GM23338 (cell line): Measurements from ENCODE around the gene GPANK1. TPM values are rescaled to one million over a fixed set of nuclear protein-coding genes. Genes with fewer than 3 reads are reported as not detected.

Source experiments
- ATAC-seq: fragments of 200-7000 bp; cut with Tn5 transposase; 3 replicates; pipeline ENCODE4 v1.9.1; 2020
- DNase-seq: peaks from one replicate; pipeline ENCODE4 v3.0.0-alpha.2; 2015; ENCODE audit warnings: low spot score
- H2AFZ ChIP-seq: fragments of 200-600 bp; sonication (generic); 2 replicates; pipeline ENCODE4 v1.8.0; 2016; ENCODE audit warnings: antibody characterized with exemption, mild to moderate bottlenecking, moderate library complexity
- H3F3A ChIP-seq: fragments of 200-600 bp; sonication (generic); replicated peaks from 2 replicates; pipeline ENCODE4 v1.8.0; 2017; ENCODE audit warnings: antibody characterized with exemption, mixed run types, low read depth
- H3K27ac ChIP-seq: fragments of 200-600 bp; sonication (generic); 2 replicates; pipeline ENCODE4 v1.6.1; 2016; ENCODE audit warnings: low read depth
- H3K27me3 ChIP-seq: fragments of 200-600 bp; sonication (generic); 2 replicates; pipeline ENCODE4 v1.8.0; 2016; ENCODE audit warnings: mild to moderate bottlenecking, mixed run types, moderate library complexity; ENCODE audit not compliant: insufficient read depth
- H3K36me3 ChIP-seq: fragments of 200-600 bp; sonication (generic); 2 replicates; pipeline ENCODE4 v1.8.0; 2016; ENCODE audit warnings: mild to moderate bottlenecking; ENCODE audit not compliant: insufficient read depth
- H3K4me1 ChIP-seq: fragments of 200-600 bp; sonication (generic); 2 replicates; pipeline ENCODE4 v1.8.0; 2016; ENCODE audit warnings: mild to moderate bottlenecking, moderate library complexity; ENCODE audit not compliant: insufficient read depth
- H3K4me2 ChIP-seq: fragments of 200-600 bp; sonication (generic); 2 replicates; pipeline ENCODE4 v1.7.1; 2017; ENCODE audit warnings: mixed run types
- H3K4me3 ChIP-seq: fragments of 200-600 bp; sonication (generic); 2 replicates; pipeline ENCODE4 v1.6.1; 2016; ENCODE audit warnings: mixed run types
- H3K79me2 ChIP-seq: fragments of 200-600 bp; sonication (generic); replicated peaks from 2 replicates; pipeline ENCODE4 v1.8.0; 2017; ENCODE audit warnings: mild to moderate bottlenecking; ENCODE audit not compliant: insufficient read depth
- H3K9me2 ChIP-seq: fragments of 200-600 bp; sonication (generic); 2 replicates; pipeline ENCODE4 v1.8.0; 2017; ENCODE audit not compliant: insufficient read depth
- H4K20me1 ChIP-seq: fragments of 200-600 bp; sonication (generic); replicated peaks from 2 replicates; pipeline ENCODE4 v1.8.0; 2017; ENCODE audit warnings: mild to moderate bottlenecking; ENCODE audit not compliant: insufficient read depth
- H3K27ac Mint-ChIP-seq: 2 replicates; pipeline ENCODE4 v1.8.0; 2020; ENCODE audit warnings: inconsistent platforms, mild to moderate bottlenecking, moderate library complexity, mixed read lengths
- H3K27me3 Mint-ChIP-seq: 3 replicates; pipeline ENCODE4 v1.8.0; 2022; ENCODE audit warnings: low read depth, mild to moderate bottlenecking, moderate library complexity, mixed read lengths, inconsistent platforms; ENCODE audit not compliant: insufficient read depth, poor library complexity
- H3K36me3 Mint-ChIP-seq: 3 replicates; pipeline ENCODE4 v1.8.0; 2021; ENCODE audit warnings: low read depth, mild to moderate bottlenecking, inconsistent platforms, moderate library complexity, mixed read lengths
- H3K4me1 Mint-ChIP-seq: 3 replicates; pipeline ENCODE4 v1.8.0; 2020; ENCODE audit warnings: mild to moderate bottlenecking, inconsistent platforms, mixed read lengths
- H3K4me3 Mint-ChIP-seq: 3 replicates; pipeline ENCODE4 v1.8.0; 2021; ENCODE audit warnings: moderate library complexity, mild to moderate bottlenecking, inconsistent platforms, mixed read lengths
- H3K9me3 Mint-ChIP-seq: 3 replicates; pipeline ENCODE4 v1.8.0; 2020; ENCODE audit warnings: moderate library complexity, mild to moderate bottlenecking, inconsistent platforms, mixed read lengths
- CREB1 ChIP-seq: fragments of 250-450 bp; sonication (Bioruptor Pico); IDR thresholded peaks from 2 replicates; pipeline ENCODE4 v1.5.0; 2020; ENCODE audit warnings: low read depth, mild to moderate bottlenecking, moderate library complexity
- ETS1 ChIP-seq: IDR thresholded peaks from 2 replicates; pipeline ENCODE4 v1.6.1; 2016; ENCODE audit warnings: antibody characterized with exemption
- EZH2 ChIP-seq: fragments of 200-600 bp; sonication (generic); IDR thresholded peaks from one replicate; pipeline ENCODE4 v1.8.0; 2017; ENCODE audit warnings: antibody characterized with exemption, mild to moderate bottlenecking, low read depth; ENCODE audit not compliant: unreplicated experiment
- EZH2phosphoT487 ChIP-seq: fragments of 200-600 bp; sonication (generic); IDR thresholded peaks from one replicate; pipeline ENCODE4 v1.8.1; 2018; ENCODE audit warnings: antibody characterized with exemption; ENCODE audit not compliant: unreplicated experiment
- JUNB ChIP-seq: IDR thresholded peaks from one replicate; pipeline ENCODE4 v1.6.1; 2016; ENCODE audit warnings: antibody characterized with exemption; ENCODE audit not compliant: unreplicated experiment
- NANOG ChIP-seq: IDR thresholded peaks from 2 replicates; pipeline ENCODE4 v1.6.1; 2016; ENCODE audit warnings: antibody characterized with exemption, borderline replicate concordance
- POLR2AphosphoS5 ChIP-seq: IDR thresholded peaks from 2 replicates; pipeline ENCODE4 v1.6.1; 2016; ENCODE audit warnings: antibody characterized with exemption, low read depth
- STAT1 ChIP-seq: IDR thresholded peaks from one replicate; pipeline ENCODE4 v1.6.1; 2016; ENCODE audit warnings: antibody characterized with exemption; ENCODE audit not compliant: unreplicated experiment
- ZNF114 ChIP-seq: fragments of 250-450 bp; sonication (Bioruptor Pico); IDR thresholded peaks from 2 replicates; pipeline ENCODE4 v1.5.0; 2020; ENCODE audit warnings: mild to moderate bottlenecking, moderate library complexity
- ZNF331 ChIP-seq: fragments of 250-450 bp; sonication (Bioruptor Pico); IDR thresholded peaks from 2 replicates; pipeline ENCODE4 v1.5.0; 2020; ENCODE audit warnings: low read depth, mild to moderate bottlenecking, moderate library complexity
- polyA plus RNA-seq: library from polyadenylated mRNA; unstranded; fragments of >200 nt; fragmentation: Nextera tagmentation; extraction: Ambion mirVana; gene quantifications from 2 replicates; pipeline ENCODE4 v1.2.1, GENCODE V29; 2016
- total RNA-seq: library from RNA; depleted of rRNA; stranded (reverse); fragments of >200 nt; shearing (Covaris generic); gene quantifications from 2 replicates; pipeline ENCODE4 v1.2.3, GENCODE V29; 2014
- TF ChIP-seq, protein P1 (sequence below): IDR thresholded peaks from one replicate; pipeline ENCODE4 v1.6.1; 2018; ENCODE audit warnings: antibody characterized with exemption; ENCODE audit not compliant: unreplicated experiment
- TF ChIP-seq, protein P2 (sequence below), 2 experiments: fragments of 200-600 bp in 1 of 2; sonication (generic) in 1 of 2; conservative IDR thresholded peaks; 2 replicates each; pipeline versions ENCODE4 v1.5.1 to v1.6.1; 2016 to 2017; ENCODE audit warnings: antibody characterized with exemption in 2 of 2, low read depth in 2 of 2, mild to moderate bottlenecking in 2 of 2, moderate library complexity in 1 of 2
- TF ChIP-seq, protein P3 (sequence below): fragments of 250-450 bp; sonication (Bioruptor Pico); IDR thresholded peaks from 2 replicates; pipeline ENCODE4 v1.5.0; 2020; ENCODE audit warnings: mild to moderate bottlenecking, moderate library complexity

Gene GPANK1
- total and polyA plus RNA-seq, 2 experiments from 2014 or later = 27.1 to 49.2 TPM

DNA sequence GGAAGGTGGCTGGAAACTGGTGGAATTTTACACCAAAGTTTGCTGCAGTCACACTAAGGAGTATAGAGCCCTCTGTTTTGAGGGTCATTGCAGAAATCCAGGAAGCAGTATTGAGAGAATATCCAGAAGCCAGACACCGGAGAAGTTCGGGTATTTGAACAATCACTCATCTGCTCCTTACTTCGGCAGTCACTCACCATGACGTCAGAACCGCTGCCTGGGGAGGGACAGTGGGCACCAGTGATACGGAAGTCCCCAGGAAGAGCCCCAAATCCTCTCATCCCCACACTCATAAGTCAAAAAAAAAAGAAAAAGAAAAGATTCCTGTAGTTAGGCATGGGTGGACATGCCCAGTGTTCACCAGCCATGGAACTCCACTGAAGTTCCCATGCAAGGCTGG, 12.1 kb upstream of the GPANK1 start:
- H3K4me1 ChIP-seq = peaks cover 4% of the 10 kb centered on the region; the same call in 1 of the 2 replicates
- DNase-seq (no peak), ATAC-seq (no peak)
- H3K4me2 ChIP-seq = no peak overlapping the region
- peaks cover 10% of the 10 kb centered on the region for H3K27me3 ChIP-seq
- peaks cover 7% of the 10 kb centered on the region; the same call in 1 of the 2 replicates for H3F3A ChIP-seq
- no peak overlapping the region for H3K4me3 ChIP-seq
- H3K9me2 ChIP-seq = no peaks in the 10 kb centered on the region
- no peaks in the 10 kb centered on the region; the same call in 1 of the 3 replicates for H3K9me3 Mint-ChIP-seq
- H3K79me2 ChIP-seq = no peaks in the 10 kb centered on the region
- TF ChIP-seq JUNB = no peak
- TF ChIP-seq NANOG = no peak
- TF ChIP-seq, protein P1, sequence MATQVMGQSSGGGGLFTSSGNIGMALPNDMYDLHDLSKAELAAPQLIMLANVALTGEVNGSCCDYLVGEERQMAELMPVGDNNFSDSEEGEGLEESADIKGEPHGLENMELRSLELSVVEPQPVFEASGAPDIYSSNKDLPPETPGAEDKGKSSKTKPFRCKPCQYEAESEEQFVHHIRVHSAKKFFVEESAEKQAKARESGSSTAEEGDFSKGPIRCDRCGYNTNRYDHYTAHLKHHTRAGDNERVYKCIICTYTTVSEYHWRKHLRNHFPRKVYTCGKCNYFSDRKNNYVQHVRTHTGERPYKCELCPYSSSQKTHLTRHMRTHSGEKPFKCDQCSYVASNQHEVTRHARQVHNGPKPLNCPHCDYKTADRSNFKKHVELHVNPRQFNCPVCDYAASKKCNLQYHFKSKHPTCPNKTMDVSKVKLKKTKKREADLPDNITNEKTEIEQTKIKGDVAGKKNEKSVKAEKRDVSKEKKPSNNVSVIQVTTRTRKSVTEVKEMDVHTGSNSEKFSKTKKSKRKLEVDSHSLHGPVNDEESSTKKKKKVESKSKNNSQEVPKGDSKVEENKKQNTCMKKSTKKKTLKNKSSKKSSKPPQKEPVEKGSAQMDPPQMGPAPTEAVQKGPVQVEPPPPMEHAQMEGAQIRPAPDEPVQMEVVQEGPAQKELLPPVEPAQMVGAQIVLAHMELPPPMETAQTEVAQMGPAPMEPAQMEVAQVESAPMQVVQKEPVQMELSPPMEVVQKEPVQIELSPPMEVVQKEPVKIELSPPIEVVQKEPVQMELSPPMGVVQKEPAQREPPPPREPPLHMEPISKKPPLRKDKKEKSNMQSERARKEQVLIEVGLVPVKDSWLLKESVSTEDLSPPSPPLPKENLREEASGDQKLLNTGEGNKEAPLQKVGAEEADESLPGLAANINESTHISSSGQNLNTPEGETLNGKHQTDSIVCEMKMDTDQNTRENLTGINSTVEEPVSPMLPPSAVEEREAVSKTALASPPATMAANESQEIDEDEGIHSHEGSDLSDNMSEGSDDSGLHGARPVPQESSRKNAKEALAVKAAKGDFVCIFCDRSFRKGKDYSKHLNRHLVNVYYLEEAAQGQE = no peak
- TF ChIP-seq CREB1 (CRISPR knock-in tag) = no peak
- TF ChIP-seq EZH2 = no peak
- TF ChIP-seq, protein P2, sequence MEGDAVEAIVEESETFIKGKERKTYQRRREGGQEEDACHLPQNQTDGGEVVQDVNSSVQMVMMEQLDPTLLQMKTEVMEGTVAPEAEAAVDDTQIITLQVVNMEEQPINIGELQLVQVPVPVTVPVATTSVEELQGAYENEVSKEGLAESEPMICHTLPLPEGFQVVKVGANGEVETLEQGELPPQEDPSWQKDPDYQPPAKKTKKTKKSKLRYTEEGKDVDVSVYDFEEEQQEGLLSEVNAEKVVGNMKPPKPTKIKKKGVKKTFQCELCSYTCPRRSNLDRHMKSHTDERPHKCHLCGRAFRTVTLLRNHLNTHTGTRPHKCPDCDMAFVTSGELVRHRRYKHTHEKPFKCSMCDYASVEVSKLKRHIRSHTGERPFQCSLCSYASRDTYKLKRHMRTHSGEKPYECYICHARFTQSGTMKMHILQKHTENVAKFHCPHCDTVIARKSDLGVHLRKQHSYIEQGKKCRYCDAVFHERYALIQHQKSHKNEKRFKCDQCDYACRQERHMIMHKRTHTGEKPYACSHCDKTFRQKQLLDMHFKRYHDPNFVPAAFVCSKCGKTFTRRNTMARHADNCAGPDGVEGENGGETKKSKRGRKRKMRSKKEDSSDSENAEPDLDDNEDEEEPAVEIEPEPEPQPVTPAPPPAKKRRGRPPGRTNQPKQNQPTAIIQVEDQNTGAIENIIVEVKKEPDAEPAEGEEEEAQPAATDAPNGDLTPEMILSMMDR (conservative IDR thresholded peaks at IDR 0.05; ENCODE audit: low read depth in 2 of 2) = no peak
- TF ChIP-seq, protein P3, sequence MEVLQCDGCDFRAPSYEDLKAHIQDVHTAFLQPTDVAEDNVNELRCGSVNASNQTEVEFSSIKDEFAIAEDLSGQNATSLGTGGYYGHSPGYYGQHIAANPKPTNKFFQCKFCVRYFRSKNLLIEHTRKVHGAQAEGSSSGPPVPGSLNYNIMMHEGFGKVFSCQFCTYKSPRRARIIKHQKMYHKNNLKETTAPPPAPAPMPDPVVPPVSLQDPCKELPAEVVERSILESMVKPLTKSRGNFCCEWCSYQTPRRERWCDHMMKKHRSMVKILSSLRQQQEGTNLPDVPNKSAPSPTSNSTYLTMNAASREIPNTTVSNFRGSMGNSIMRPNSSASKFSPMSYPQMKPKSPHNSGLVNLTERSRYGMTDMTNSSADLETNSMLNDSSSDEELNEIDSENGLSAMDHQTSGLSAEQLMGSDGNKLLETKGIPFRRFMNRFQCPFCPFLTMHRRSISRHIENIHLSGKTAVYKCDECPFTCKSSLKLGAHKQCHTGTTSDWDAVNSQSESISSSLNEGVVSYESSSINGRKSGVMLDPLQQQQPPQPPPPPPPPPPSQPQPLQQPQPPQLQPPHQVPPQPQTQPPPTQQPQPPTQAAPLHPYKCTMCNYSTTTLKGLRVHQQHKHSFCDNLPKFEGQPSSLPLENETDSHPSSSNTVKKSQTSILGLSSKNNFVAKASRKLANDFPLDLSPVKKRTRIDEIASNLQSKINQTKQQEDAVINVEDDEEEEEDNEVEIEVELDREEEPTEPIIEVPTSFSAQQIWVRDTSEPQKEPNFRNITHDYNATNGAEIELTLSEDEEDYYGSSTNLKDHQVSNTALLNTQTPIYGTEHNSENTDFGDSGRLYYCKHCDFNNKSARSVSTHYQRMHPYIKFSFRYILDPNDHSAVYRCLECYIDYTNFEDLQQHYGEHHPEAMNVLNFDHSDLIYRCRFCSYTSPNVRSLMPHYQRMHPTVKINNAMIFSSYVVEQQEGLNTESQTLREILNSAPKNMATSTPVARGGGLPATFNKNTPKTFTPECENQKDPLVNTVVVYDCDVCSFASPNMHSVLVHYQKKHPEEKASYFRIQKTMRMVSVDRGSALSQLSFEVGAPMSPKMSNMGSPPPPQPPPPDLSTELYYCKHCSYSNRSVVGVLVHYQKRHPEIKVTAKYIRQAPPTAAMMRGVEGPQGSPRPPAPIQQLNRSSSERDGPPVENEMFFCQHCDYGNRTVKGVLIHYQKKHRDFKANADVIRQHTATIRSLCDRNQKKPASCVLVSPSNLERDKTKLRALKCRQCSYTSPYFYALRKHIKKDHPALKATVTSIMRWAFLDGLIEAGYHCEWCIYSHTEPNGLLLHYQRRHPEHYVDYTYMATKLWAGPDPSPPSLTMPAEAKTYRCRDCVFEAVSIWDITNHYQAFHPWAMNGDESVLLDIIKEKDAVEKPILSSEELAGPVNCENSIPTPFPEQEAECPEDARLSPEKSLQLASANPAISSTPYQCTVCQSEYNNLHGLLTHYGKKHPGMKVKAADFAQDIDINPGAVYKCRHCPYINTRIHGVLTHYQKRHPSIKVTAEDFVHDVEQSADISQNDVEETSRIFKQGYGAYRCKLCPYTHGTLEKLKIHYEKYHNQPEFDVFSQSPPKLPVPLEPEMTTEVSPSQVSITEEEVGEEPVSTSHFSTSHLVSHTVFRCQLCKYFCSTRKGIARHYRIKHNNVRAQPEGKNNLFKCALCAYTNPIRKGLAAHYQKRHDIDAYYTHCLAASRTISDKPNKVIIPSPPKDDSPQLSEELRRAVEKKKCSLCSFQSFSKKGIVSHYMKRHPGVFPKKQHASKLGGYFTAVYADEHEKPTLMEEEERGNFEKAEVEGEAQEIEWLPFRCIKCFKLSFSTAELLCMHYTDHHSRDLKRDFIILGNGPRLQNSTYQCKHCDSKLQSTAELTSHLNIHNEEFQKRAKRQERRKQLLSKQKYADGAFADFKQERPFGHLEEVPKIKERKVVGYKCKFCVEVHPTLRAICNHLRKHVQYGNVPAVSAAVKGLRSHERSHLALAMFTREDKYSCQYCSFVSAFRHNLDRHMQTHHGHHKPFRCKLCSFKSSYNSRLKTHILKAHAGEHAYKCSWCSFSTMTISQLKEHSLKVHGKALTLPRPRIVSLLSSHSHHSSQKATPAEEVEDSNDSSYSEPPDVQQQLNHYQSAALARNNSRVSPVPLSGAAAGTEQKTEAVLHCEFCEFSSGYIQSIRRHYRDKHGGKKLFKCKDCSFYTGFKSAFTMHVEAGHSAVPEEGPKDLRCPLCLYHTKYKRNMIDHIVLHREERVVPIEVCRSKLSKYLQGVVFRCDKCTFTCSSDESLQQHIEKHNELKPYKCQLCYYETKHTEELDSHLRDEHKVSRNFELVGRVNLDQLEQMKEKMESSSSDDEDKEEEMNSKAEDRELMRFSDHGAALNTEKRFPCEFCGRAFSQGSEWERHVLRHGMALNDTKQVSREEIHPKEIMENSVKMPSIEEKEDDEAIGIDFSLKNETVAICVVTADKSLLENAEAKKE (CRISPR knock-in tag) = no peak
- TF ChIP-seq EZH2phosphoT487 = no peak
- no peak for TF ChIP-seq ZNF114
- no peak for TF ChIP-seq POLR2AphosphoS5
- TF ChIP-seq ZNF331 (CRISPR knock-in tag) = no peak
- no peak for TF ChIP-seq ETS1
- no peak for TF ChIP-seq STAT1
- no peaks in the 10 kb centered on the region; the same call in 1 of the 2 replicates for H4K20me1 ChIP-seq
- no peak overlapping the region for H3K27ac ChIP-seq
- H3K27me3 Mint-ChIP-seq = peaks cover 33% of the 10 kb centered on the region
- no peak overlapping the region for H3K4me3 Mint-ChIP-seq
- H2AFZ ChIP-seq = no peak overlapping the region
- no peak overlapping the region for H3K27ac Mint-ChIP-seq
- peaks cover 13% of the 10 kb centered on the region for H3K4me1 Mint-ChIP-seq
- H3K36me3 Mint-ChIP-seq = peaks cover 14% of the 10 kb centered on the region
- no peaks in the 10 kb centered on the region for H3K36me3 ChIP-seq
